Measurements from ENCODE around the gene CNTD1.

GRCh38 chr17:42803074-42803883 is 4.6 kb downstream of the CNTD1 start:
- TF ChIP-seq CTCF (IDR thresholded peaks at IDR 0.05; ENCODE audit: poor library complexity) (no peak), EZH2 (IDR thresholded peaks at IDR 0.05; ENCODE audit: borderline replicate concordance) (no peak)

Data from hepatocyte (in vitro differentiated cells).